Measurements from ENCODE around the gene CALHM5.
A peak's percentile ranks its signal among the peaks of the same experiment; 100 is the strongest.

CALHM5 gene

GRCh38 chr6:116508527-116508926, 2.9 kb upstream of the CALHM5 start:
- no peak for DNase-seq (ENCODE audit: low spot score)

- no peak for DNase-seq (ENCODE audit: low spot score)
Observed at GRCh38 chr6:116512111-116512559, 696 bp downstream of the CALHM5 start.

DNA sequence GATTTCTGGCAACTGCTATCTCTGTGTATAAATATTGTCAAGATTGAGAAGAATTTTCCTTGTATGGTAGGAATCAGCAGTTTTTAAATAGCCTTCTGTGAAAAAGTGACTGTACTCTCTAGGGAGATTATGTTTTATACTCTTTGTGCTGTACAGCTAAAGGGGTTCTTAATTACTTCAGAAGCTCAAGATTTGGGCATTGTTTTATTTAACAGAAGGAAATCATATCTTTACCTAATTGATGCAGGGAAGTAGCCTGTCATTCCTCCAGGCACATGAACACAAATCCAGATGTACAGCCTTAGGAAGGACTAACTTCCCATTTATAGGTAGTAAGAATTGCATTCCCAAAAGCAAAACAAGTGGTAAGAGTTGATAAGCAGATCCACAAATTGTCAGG, 1.3 kb downstream of the CALHM5 start:
- no peak for DNase-seq (ENCODE audit: low spot score)

- no peak for DNase-seq (ENCODE audit: low spot score)
Observed at GRCh38 chr6:116513224-116513875, 1.9 kb downstream of the CALHM5 start.

DNA sequence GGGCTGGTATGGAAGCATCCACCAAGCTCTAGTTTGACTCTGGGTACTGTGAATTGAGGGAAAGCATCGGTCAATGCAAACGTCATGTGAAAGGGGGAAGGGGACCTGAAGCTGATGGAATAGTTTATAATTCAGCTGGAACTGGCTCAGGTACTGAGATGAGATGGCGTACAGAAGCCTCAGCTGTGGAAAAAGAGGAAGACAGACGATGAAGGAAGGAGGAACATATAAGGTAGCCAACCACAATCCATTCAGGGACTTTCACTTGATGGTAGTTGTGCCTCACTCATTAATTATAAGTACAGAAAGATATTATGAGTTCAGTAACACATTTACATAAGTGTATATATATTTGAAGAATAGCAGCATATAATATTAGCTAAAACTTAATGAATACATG, 2.7 kb downstream of the CALHM5 start:
- no peak for DNase-seq (ENCODE audit: low spot score)

DNA sequence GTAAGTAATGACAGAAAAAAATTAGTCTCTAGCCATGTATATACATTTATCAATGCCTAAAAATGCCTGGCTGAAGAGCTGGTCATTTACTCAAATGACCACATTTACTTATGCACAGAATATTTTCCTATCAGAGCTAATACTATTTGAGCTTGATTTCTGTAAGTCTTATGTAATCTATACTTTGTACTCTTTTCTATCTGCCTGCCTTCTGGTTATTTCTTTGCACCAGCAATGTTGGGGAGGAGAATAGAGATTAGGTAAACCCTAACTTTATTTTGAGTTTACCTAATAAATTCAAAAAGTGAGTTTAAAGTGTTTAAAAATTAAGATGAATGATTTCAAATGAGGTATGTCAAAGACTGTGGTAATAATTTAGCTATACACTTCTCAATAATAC, 3.7 kb downstream of the CALHM5 start:
- no peak for DNase-seq (ENCODE audit: low spot score)

DNA sequence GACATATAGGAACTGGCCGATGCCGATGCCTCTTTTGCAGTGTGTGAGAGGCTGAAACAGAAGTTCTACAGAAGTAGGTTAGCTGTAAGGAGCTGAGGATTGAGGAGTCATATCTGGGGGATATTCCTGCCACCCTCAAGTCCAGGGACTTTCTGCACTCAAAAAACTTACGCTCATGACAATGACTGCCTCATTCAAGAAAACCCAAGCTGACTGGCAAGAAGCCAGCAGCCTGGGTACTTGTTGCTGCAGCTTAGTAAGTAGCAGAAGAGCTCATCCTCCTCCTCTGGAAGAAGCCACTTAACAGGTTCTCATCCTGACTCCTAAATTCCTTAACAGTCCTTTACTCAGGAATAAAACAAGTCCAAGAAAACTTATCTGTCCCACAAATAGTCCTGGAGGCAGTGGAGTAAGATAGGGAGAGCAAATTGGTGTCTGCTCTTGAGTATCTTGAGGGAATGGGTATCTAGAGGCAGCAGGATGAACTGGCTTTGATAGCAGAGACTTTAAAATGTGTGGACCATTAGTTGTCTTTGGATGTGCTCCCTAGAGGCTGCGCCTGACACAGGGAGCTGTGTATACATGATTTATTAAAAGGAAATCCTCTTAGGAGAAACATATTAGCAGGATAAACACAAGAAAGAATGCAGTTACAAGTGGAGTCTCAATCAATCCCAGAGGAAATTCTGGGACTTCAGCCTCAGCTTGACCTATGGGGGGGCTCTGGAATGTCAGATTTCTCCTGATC, 7.4 kb downstream of the CALHM5 start:
- no peak for DNase-seq (ENCODE audit: low spot score)

DNA sequence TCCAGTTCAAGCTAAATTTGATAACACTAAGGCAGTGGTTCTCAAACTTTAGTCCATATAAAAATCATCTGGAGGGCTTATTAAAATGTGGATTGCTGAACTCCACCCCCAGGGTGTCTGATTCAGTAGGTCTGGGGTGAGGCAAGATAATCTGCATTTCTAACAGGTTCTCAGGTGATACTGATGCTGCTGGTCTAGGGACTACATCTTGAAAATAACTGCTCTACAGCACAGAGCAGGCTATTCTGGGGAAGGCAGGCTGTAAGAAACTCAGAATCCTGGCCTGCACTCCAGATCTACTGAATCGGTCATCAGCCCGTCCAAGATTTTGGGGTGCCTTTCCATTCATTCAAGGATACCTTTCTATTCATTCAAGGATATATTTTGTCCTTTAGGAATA, 11.5 kb downstream of the CALHM5 start:
- DNase-seq (ENCODE audit: low spot score) = no peak

DNA sequence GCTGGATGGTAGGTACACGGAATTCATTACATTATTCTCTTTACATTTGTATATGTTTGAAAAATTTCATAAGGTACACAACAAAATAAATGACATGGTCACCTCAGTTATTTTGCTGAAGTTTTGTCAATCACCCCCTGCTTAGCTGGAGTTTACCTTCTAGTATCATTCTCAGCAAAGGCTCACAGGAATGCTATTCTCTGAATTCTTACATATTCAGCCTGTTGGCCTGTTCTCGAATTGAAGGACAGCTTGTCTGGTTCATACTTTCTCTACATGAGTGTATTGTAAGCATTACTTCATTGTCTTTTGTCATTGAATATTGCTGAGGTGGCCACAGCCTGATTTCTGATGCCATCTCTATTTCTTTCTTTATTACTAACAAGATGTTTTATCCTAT, 12.8 kb downstream of the CALHM5 start:
- DNase-seq (ENCODE audit: low spot score) = no peak

- DNase-seq (ENCODE audit: low spot score) = no peak
Observed at GRCh38 chr6:116528133-116528532, 16.7 kb downstream of the CALHM5 start.

- DNase-seq (ENCODE audit: low spot score) = no peak
Observed at GRCh38 chr6:116528780-116529179, 17.3 kb downstream of the CALHM5 start.

DNA sequence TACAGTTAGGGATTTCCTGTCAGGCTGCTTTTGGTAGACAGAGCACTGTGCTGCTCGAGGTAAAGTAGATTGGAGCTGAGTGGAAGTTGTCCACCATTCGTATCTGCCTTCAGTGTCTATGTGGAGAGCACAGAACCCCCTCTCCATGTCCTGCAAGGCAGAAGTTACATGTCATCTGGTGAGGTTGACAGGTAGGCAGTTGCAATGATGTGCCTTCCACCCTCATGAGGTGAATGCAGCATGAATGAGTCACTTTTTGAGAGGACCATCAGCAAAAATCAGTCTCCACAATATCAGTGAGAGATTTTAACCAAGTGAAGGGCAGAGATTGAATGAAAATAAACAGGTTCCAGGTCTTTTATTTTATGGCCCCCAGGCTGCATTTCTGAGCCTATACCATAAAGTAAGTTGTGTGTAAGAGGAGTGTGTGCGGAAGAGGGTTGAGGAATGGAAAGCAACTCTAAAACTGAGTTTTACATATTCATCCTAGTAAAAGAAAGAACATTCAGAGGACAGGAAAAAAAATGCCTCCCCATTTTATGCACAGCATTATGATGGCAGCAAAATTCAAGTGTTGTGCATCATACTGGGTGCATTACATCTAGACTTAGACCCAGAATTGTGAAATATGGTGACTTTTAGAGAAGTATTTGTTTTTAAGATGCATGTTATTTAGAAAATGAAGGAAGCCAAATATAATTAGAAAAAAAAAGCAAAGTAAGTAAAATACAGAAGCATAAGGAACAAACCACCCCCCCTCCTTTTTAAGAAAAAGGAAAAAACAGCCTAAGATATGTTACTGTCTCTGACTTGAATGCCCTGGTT, 18.2 kb downstream of the CALHM5 start:
- no peak for DNase-seq (ENCODE audit: low spot score)

DNA sequence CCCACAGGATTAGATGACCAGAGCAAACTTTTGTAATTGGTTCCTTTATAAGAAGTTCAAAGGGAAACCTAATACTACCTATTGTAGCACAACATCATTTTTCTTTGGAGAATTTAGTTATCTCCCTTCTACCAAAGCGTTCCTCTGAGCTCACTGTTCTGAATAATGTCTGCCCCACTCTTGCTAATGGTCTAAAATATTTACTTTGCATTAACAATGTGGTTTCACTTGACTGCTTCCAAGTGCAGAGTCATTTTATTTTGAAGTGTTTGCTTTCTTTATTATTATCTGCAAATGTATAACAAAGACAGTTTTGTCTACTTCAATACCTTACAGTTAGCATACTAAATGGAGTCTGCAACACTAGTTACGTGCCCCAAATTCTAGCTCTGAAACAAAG, 19.0 kb downstream of the CALHM5 start:
- no peak for DNase-seq (ENCODE audit: low spot score)

DNA sequence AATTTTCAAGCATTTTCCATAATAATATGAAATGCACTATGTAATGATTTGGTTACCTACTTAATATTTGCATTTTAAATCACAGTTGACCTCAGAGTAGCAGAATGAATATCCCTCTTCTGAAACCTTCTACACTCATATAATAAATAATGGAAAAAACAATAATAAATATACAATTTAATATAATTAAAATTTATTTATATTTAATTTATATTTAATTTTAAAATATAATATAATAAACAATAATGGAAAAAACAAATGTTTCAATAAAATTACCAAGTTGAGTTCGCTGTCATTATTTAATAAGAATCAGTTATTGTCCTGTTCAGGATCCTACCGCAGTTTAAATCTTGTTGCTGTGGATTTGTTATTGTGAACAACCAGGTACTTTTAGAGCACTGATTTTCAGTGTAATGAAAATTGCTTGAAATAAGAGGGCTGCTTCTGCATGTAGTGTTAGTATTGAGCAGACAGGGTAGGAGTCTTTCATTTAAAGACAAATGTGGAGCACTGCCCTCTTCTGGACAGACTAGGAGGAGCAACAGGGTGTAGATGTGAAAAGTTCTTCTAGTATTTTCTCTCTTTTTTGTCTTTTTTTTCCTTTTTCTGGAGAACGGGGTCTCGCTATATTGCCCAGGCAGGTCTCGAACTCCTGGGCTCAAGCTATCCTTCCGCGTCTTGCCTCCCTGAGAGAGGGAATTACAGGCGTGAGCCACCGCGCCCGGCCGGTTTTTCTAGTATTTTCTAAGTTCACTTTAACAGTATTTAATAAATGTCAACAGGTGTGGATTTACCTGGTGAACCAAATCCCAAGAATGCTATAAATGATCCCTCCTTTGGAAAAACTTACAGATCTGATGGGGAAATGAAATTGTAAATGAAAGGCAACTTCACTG, 20.5 kb downstream of the CALHM5 start:
- peak; percentile 61 for DNase-seq (ENCODE audit: low spot score)

- no peak for DNase-seq (ENCODE audit: low spot score)
Observed at GRCh38 chr6:116533233-116533957, 22.0 kb downstream of the CALHM5 start.

- no peak for DNase-seq (ENCODE audit: low spot score)
Observed at GRCh38 chr6:116535109-116535508, 23.7 kb downstream of the CALHM5 start.

DNA sequence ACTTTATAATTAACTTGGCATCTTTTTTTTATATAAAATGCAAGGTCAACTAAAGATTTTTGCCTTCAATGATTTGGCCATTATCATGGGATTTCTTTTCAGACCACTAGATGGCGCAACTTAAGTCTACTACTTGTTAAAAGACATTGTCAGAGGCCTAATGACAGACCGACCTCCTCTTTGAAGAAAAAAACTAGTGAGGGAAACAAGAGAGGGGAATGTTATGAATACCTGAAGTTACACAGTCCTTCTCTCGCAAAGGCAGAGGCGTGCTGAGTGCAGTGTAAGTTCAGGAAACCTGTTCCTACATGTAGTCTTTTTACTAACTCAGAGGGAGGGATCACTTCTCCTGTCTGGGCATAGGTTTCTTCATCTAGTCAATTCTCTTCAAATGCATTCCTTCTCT, 24.8 kb downstream of the CALHM5 start:
- DNase-seq (ENCODE audit: low spot score) = peak; percentile 50

DNA sequence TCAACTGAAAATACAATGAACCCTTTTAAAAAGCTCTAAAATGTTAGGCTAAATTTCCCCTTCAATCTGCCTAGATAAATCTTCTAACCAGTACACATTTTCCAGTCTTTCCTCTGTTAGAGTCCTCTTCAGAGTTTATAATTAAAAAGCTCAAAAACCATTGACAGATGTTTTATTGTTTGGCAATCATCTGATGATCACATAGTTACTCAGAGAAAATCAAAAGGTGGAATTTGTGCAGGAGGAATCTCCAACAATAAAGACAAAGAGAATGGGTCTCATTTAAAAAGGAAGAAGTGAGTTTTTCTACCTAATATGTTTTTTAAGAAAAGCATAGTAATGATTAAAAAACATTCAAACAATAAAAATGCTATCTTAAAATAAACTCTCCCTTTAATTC, 31.0 kb downstream of the CALHM5 start:
- DNase-seq (ENCODE audit: low spot score) = no peak

DNA sequence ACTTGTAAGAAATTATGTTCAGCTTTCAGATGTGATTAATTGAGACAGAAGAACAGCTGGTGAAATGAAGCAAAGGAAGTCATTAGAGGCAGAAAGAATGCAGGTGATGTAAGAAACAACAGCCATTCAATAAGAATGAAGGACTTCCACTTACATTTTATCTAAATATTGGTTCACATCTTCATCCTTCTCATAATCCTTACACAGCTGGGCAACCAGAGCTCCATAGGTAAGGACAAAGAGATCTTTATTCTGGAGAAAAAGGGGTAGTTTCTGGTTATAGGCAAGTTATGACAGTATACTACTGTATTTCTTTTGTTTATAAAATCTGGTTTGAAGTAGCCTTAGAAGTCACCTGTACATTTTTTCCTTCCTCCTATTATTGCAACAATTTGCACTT, 31.7 kb downstream of the CALHM5 start:
- no peak for DNase-seq (ENCODE audit: low spot score)

- DNase-seq (ENCODE audit: low spot score) = no peak
Observed at GRCh38 chr6:116545651-116546050, 34.2 kb downstream of the CALHM5 start, which contains the start of gene TRAPPC3L. TRAPPC3L (minus strand) TSS chr6:116545684; CDS start chr6:116545514, 170 bp downstream.

- no peak for DNase-seq (ENCODE audit: low spot score)
Observed at GRCh38 chr6:116547358-116547757, 35.9 kb downstream of the CALHM5 start.

Data from AG20443 (cell line).